NCI-H526 treated with DMSO at 0.1 percent for 48 hours (cell line): Measurements from ENCODE around the gene CNBP.
"Not testable (repeated sequence)": the region's sequence is repeated elsewhere in the genome, so short reads cannot be mapped to it uniquely, and the experiment has no call there.

Experiments
- DNase-seq: peaks from one replicate; lab custom pipeline; 2025; lab: John Stamatoyannopoulos, UW

The CNBP gene

GRCh38 chr3:129183569-129184395 lies at the start of gene CNBP:
Gene CNBP (minus strand): TSS chr3:129183896. CDS start chr3:129171757, 12,139 bp downstream.
- DNase-seq: peak; percentile 95

- DNase-seq: no peak
Observed at GRCh38 chr3:129231331-129232119, 47.8 kb upstream of the CNBP start.

- DNase-seq: no peak
Observed at GRCh38 chr3:129230311-129231019, 46.8 kb upstream of the CNBP start.

- no peak for DNase-seq
Observed at GRCh38 chr3:129228891-129229585, 45.3 kb upstream of the CNBP start.

GRCh38 chr3:129226374-129226773 lies 42.7 kb upstream of the CNBP start:
- DNase-seq: no peak

GRCh38 chr3:129224984-129225393 lies 41.3 kb upstream of the CNBP start:
- no peak for DNase-seq

GRCh38 chr3:129224387-129224786 lies 40.7 kb upstream of the CNBP start:
- DNase-seq: not testable (repeated sequence)

GRCh38 chr3:129218742-129219141 lies 35.0 kb upstream of the CNBP start:
- DNase-seq: no peak

GRCh38 chr3:129213238-129213637 lies 29.5 kb upstream of the CNBP start:
- no peak for DNase-seq

GRCh38 chr3:129211772-129212171 lies 28.1 kb upstream of the CNBP start:
- no peak for DNase-seq

- DNase-seq: no peak
Observed at GRCh38 chr3:129211345-129211744, 27.6 kb upstream of the CNBP start.

- no peak for DNase-seq
Observed at GRCh38 chr3:129207479-129207878, 23.8 kb upstream of the CNBP start.

- no peak for DNase-seq
Observed at GRCh38 chr3:129205109-129205832, 21.6 kb upstream of the CNBP start.

GRCh38 chr3:129204473-129204872 lies 20.8 kb upstream of the CNBP start:
- DNase-seq: no peak

- DNase-seq: no peak
Observed at GRCh38 chr3:129199366-129199765, 15.7 kb upstream of the CNBP start.

- no peak for DNase-seq
Observed at GRCh38 chr3:129197321-129197720, 13.6 kb upstream of the CNBP start.

GRCh38 chr3:129196601-129197000 lies 12.9 kb upstream of the CNBP start:
- no peak for DNase-seq

- no peak for DNase-seq
Observed at GRCh38 chr3:129195731-129196256, 12.1 kb upstream of the CNBP start.

GRCh38 chr3:129189793-129190192 lies 6.1 kb upstream of the CNBP start:
- not testable (repeated sequence) for DNase-seq

GRCh38 chr3:129187857-129188256 lies 4.2 kb upstream of the CNBP start:
- DNase-seq: no peak

- no peak for DNase-seq
Observed at GRCh38 chr3:129185783-129186182, 2.1 kb upstream of the CNBP start.
